ENCODE measurements around the gene FUOM. TPM values are rescaled to one million over a fixed set of nuclear protein-coding genes. Genes with fewer than 3 reads are reported as not detected.
A peak's percentile ranks its signal among the peaks of the same experiment; 100 is the strongest.

FUOM gene
- total and polyA plus RNA-seq, 10 of the 15 experiments (the other 5 are each of a cell fraction or from before 2014, with no cell fraction given), result 1.8 to 41.7 (median 25.6) TPM

- TF ChIP-seq HSF1 (IDR thresholded peaks at IDR 0.05; ENCODE audit: low read depth, low read length), result no peak
- TF ChIP-seq POLR2AphosphoS2 (IDR thresholded peaks at IDR 0.05; ENCODE audit: low read depth, low read length), result no peak
- peak; percentile 85; the same call in 1 of the 2 replicates for TF ChIP-seq ZNF207 (IDR thresholded peaks at IDR 0.05; ENCODE audit: borderline replicate concordance)
- TF ChIP-seq BCL11A (IDR thresholded peaks at IDR 0.05; ENCODE audit: low read depth, low read length), result no peak
- TF ChIP-seq HCFC1 (IDR thresholded peaks at IDR 0.05; ENCODE audit: low read length), result peak; percentile 70
- TF ChIP-seq ZNF592 (IDR thresholded peaks at IDR 0.05), result peak; percentile 75
- TF ChIP-seq EP300 (IDR thresholded peaks at IDR 0.05; ENCODE audit: borderline replicate concordance in 1 of 2, control insufficient read depth in 1 of 2, low read depth in 2 of 2, low read length in 2 of 2), result 0 out of 4 replicates have a peak, but pooled peaks of 1 of the 2 experiments have one; percentile 27
- TF ChIP-seq REST (IDR thresholded peaks at IDR 0.05; ENCODE audit: low read depth, low read length), result 0 out of 2 replicates have a peak, but pooled peaks have one; percentile 10
- peak; percentile 85 for TF ChIP-seq CREB1 (IDR thresholded peaks at IDR 0.05; ENCODE audit: low read depth)
- TF ChIP-seq LARP7 (IDR thresholded peaks at IDR 0.05), result peak; percentile 99
Measured at GRCh38 chr10:133308421-133309099, 49.3 kb downstream of the FUOM start, which contains the start of the genes TUBGCP2 and ZNF511 (continued).
